NCI-H69 (cell line): ENCODE measurements around the gene FLOT1.

ENCODE experiments used
- DNase-seq: peaks from one replicate; lab custom pipeline; 2025; lab: John Stamatoyannopoulos, UW

The FLOT1 gene

DNA sequence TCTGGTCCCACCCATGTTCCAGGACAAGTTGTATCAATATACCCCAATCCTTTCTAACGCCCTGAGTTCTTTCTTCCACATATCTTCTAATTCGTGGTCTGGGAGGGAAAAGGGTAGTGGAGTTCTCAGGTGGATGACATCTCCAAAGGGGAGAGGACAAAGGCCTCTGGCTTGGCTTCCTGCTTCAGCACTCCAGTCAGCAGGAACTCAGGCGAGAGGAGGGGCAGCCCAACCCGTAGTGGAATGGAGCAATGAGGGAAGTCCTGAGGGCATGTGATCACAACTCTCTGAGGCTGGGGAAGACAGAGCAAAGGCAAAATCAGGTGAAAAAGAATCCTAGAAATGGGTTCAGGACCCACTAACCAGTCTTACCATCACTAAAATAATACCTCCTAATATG, 42.1 kb downstream of the FLOT1 start:
- no peak for DNase-seq

DNA sequence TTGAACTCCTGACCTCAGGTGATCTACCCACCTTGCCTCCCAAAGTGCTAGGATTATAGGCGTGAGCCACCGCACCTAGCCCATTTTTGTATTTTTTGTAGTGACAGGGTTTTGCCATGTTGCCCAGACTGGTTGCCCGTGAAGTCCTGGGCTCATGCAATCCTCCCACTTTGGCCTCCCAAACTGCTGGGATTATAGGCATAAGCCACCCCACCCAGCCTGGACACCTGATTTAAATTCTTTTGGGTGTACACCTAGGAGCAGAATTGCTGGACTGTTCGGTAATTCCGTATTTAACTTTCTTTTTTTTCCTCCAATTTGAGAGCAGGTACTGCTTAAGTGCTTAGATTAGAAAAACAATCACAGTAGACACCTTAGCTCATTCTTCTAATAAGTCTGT, 46.1 kb downstream of the FLOT1 start:
- no peak for DNase-seq

- peak; percentile 76 for DNase-seq
Measured at GRCh38 chr6:30691208-30691847, 51.2 kb downstream of the FLOT1 start.

- peak; percentile 95 for DNase-seq
Measured at GRCh38 chr6:30690403-30691207, 51.9 kb downstream of the FLOT1 start, which contains the start of gene NRM. NRM (minus strand) TSS chr6:30690984; CDS start chr6:30690974, 10 bp downstream.

DNA sequence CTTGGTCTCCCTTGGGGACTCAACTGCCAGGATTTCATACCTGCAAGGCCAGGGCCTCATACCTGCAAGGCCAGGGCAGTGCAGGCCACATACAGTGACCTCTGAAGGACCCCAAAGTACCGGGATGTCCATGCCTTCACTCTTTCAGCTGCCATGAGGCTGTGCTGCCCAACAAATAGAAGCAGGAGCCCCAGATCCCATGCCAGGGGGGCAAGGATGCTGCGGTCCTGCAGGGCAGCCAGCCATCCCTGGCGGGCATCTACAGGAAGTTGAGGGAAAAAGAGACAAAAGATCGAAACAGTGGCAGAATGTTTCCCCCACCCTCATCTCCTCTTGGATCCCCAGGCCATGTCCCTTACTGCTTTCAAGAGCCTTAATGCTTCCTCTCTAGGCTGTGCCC, 52.5 kb downstream of the FLOT1 start:
- DNase-seq: no peak

- no peak for DNase-seq
Measured at GRCh38 chr6:30689022-30689865, 53.2 kb downstream of the FLOT1 start.

DNA sequence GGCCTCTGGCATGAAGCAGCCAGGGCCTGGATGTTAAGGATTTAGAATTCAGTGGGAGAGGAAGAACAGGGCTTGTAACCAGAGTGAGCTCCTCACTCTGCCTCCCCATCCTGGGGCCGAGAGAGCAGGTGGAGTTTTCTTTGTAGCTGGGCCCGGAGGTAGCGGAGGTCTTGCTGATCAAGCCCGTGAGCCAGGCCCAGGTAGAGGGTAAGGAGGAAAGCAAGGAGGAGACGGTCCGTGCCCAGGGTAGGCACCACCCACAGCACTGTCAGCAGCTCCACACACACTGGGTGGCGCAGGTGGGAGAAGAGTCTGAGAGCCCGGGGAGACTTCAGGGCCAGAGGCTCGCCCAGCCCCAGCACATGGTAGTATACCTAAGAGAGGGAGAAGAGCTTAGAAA, 53.9 kb downstream of the FLOT1 start:
- peak; percentile 17 for DNase-seq

DNA sequence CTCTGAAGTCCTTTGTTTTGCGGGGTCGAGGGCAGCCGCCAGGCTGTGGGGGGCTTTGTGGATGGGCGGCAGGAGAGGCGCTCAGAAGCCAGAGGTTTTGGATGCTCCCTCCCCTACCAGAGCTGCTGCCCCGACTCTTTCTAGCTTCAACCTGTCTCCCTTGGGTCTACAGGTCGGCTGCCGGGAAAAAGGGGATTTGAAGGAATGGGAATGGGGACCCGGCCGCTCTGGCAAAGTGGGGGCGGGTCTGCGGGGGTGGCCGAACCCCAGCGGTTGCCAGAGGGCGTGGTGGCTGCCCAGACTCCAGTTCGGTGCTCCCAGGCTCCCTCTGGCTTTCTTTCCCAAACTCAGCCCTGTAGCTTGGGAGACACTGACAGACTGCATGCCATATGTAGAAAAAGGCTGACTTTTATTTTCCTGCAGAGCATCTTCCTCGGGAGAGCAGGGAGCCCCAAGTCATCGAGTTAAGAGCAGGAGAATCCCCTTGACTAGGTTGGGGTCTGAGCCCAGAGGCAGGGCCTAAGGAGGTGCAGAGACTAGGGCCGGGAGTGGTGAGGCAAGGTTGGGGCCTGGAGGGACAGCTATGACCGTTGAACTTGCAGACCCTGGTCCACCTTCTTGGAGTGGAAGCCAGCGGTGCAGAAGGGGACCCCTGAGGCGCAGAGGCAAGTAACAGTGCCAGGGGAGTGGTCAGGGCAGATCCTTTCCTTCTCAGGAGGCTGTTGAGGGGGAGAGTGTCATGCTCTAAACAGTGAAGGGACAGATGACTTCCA, 54.6 kb downstream of the FLOT1 start:
- no peak for DNase-seq

DNA sequence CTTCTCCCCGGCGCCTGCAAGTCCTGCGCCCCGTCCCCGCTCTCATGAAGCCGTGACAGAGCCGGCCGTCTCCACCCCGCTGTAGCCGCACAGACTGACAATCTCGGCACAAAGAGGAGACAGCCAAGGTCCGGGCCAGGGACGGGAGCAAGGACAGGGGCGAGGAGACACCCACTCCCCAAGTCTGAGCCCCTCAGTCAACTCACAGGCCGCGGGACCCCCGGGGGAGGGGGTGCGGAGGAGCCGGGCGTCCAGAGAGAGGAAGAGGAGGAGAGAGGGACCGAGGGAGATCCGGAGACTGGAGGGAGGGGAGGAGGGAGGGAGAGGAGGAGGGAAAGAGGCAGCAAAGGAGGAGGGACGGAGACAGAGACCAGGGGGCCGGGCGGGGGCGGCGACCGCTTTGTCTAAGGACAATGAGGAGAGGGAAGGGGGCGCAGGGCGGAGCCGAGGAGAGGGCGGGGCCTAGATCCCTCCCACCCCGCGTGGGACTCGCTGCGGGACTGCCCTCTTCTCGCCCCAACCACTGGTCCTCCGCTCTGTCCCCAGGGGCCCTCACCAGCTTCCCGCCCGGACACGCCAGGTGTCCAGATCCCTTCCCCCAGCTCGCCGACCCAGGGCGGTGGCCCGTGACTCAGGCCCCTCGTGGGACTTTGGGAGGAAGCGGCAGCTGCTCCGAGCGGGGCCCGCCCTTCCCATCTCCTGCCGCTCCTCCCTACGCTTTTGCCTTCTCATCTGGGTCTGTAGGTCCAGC, 55.4 kb downstream of the FLOT1 start:
- peak; percentile 97 for DNase-seq

- peak; percentile 76 for DNase-seq
Measured at GRCh38 chr6:30686009-30686907, 56.2 kb downstream of the FLOT1 start, which contains the start of gene PPP1R18. PPP1R18 (minus strand) TSS chr6:30686645; CDS start chr6:30686018, 627 bp downstream.

DNA sequence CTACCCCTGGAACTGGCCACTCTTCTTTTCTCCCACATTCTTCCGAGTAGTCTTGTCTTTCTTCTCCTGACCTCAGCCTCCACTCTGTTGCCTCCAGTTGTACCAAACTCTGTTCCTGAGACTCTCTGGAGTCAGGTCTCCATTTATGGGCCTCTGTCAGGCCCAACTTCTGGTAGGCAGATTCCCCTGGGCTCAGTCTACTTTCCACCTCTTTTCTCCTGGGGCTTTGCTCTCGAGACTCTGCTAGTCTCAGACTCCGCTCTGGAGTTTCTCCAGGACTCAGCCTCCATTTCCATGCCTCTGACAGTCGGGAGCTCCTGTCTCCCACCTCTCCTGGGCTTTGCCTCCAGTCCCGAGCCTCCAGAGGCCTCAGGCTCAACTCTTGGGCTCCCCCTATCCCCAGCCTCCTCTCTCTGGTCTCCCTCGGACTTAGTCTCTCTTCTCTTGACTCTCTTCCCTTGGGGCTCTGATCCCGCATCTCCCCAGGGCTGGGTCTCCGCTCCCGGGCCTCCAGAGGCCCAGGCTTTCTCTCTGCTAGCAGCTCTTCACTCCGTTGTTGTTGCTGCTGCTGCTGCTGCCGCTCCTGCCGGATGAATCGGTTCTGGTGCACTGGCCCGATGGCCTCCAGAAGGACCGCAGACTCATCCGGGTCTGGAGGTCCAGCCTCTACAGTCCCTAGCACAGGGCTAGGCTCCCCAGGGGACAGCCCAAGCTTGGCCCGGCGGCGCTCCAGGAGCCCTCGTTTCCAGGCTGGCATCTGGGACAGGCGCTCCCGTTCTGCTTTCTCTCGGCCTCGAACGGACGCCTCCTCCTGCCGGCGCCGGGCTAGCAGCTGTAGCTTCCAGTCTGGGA, 57.1 kb downstream of the FLOT1 start:
- no peak for DNase-seq

GRCh38 chr6:30684386-30685156, 57.9 kb downstream of the FLOT1 start:
- DNase-seq: no peak

- no peak for DNase-seq
Measured at GRCh38 chr6:30683980-30684338, 58.5 kb downstream of the FLOT1 start.

DNA sequence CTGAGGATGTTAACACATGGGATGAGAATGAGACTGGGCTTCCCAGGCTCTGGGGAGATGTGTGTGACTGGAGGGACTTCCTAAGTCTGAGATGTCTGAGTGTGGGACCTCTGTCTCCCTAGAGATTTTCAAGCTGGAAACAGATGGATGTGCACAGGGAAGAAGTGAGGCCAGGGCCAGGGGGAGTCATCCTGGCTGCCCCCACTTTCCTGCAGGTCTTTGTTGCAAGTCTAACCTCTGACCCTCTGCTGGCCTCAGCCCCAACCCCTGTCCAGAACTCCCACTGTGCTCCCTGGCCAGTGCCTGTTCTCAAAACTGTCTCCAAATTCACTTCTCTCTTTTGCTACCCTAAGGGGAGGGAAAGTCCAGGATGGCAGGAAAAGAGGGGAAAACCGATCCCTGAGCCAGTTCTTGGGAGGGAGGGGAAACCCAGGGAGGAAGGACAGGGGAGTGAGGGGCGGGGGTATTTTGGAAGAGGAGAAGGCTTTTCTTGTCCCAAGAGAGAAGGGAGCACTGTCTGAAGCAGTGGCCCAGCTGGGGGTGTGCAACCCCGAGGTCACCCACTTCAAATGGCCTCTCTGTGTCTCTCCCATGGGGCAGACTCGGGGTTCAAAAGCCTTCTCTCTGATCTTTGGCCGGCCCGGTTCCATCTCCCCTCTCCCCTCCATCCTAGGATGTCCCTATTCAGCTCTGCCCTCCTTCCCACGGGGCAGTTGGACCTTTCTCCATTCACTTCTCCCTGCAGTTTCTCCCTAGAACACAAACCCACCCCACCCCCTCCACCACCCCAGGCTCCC, 59.1 kb downstream of the FLOT1 start:
- DNase-seq: no peak

- peak; percentile 48 for DNase-seq
Measured at GRCh38 chr6:30682143-30683117, 60.1 kb downstream of the FLOT1 start.

- no peak for DNase-seq
Measured at GRCh38 chr6:30681766-30682142, 60.7 kb downstream of the FLOT1 start.
